HG03520 (cell line): Measurements from ENCODE around the gene CALR.
"Not testable (repeated sequence)": the region's sequence is repeated elsewhere in the genome, so short reads cannot be mapped to it uniquely, and the experiment has no call there.

Source experiments
- ATAC-seq: cut with Tn5 transposase; IDR thresholded peaks from one replicate; pipeline ENCODE4 v1.9.1; 2021; ENCODE audit warnings: mild to moderate bottlenecking, moderate library complexity; ENCODE audit not compliant: unreplicated experiment

CALR gene

GRCh38 chr19:12937927-12938778, at the start of gene CALR:
Gene CALR (plus strand): TSS chr19:12938609. CDS start chr19:12938680, 71 bp downstream.
- ATAC-seq = peak; percentile 84

GRCh38 chr19:12890299-12890786, 48.1 kb upstream of the CALR start:
- ATAC-seq = not testable (repeated sequence)

GRCh38 chr19:12890787-12891552, 47.4 kb upstream of the CALR start, which contains the start of gene GCDH:
Gene GCDH (plus strand): TSS chr19:12891160. CDS start chr19:12891305, 145 bp downstream.
- ATAC-seq = peak; percentile 78

- no peak for ATAC-seq
These were observed 46.8 kb upstream of the CALR start for GRCh38 chr19:12891553-12892021.

- no peak for ATAC-seq
These were observed 44.8 kb upstream of the CALR start for GRCh38 chr19:12893582-12893981.

- ATAC-seq = no peak
These were observed 41.9 kb upstream of the CALR start for GRCh38 chr19:12896460-12896859.

GRCh38 chr19:12899891-12900518, 38.4 kb upstream of the CALR start:
- ATAC-seq = peak; percentile 66

GRCh38 chr19:12907166-12907565, 31.2 kb upstream of the CALR start:
- ATAC-seq = no peak

GRCh38 chr19:12912571-12912970, 25.8 kb upstream of the CALR start:
- no peak for ATAC-seq

GRCh38 chr19:12913011-12913561, 25.3 kb upstream of the CALR start:
- no peak for ATAC-seq

GRCh38 chr19:12913851-12914690, 24.3 kb upstream of the CALR start:
- no peak for ATAC-seq

GRCh38 chr19:12915860-12916259, 22.5 kb upstream of the CALR start:
- not testable (repeated sequence) for ATAC-seq

GRCh38 chr19:12918253-12918652, 20.2 kb upstream of the CALR start:
- ATAC-seq = no peak

- no peak for ATAC-seq
These were observed 17.4 kb upstream of the CALR start for GRCh38 chr19:12921047-12921446.

GRCh38 chr19:12922959-12923358, 15.4 kb upstream of the CALR start:
- ATAC-seq = no peak

GRCh38 chr19:12924621-12925310, 13.6 kb upstream of the CALR start:
- ATAC-seq = no peak

- ATAC-seq = no peak
These were observed 8.3 kb upstream of the CALR start for GRCh38 chr19:12930002-12930645.

GRCh38 chr19:12932392-12933286, 5.8 kb upstream of the CALR start:
- ATAC-seq = no peak
